ENCODE results near the gene CDH13. TPM values are rescaled to one million over a fixed set of nuclear protein-coding genes. Genes with fewer than 3 reads are reported as not detected.

CDH13 gene
- total and polyA plus RNA-seq, 2 of the 8 experiments (the other 6 are each of a cell fraction or from before 2014, with no cell fraction given) = 2.3 to 2.4 TPM

DNA sequence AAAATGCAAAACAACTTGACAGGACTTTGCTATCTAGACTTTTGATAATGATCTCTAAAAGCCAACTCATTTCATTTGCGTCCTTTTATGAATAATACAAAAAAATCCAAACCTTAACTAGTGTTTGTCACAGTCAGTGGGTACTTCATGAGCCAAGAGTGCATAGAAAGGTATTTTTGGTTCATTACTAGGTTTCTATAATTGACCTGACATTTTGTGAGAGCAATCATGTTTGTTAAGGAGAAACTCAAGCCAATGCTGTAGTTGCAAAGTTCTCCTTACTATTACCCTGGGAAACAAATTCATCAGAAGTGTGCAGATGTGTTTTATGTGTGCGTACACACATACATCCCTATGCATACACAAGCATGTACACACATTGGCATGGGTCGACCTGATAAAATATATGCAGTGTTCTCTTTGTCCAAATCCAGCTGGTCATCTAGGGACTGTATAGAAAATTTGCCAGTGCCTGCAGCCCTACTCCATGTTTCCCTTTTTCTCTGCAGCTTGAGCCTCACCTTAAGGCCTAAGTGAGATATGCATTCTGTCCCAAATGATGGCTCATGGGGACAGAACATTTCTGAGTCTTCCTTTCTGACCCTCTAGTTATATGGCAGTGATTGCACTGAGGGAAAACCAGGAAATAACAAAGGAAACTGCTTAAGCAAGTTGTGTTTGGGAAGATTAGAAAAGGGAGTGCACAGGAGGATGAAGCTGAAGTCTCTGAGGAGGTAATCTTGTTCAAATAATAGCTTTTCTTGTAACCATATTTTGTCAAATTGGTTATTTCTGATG lies 128.1 kb downstream of the CDH13 start:
- FAIRE-seq = no peak
- no peaks in the 10 kb centered on the region for H3K79me2 ChIP-seq (ENCODE audit: control insufficient read depth in 1 of 2, insufficient read depth in 2 of 2, low read length in 2 of 2)
- CTCF ChIA-PET (ENCODE audit: partially characterized antibody) = interaction anchor here (0.6 to 4.0 kb wide), 15 partner anchors 10 to 477 kb away, joined by 3 to 25 read pairs (median 4); no protein-coding TSS in a partner anchor
- TF ChIP-seq RAD21 (IDR thresholded peaks at IDR 0.05 in 1 of 2, conservative IDR thresholded peaks at IDR 0.05 in 1 of 2; ENCODE audit: low read depth in 2 of 2, low read length in 2 of 2) (no peak), TEAD4 (IDR thresholded peaks at IDR 0.05; ENCODE audit: low read depth, low read length) (no peak), SUZ12 (IDR thresholded peaks at IDR 0.05; ENCODE audit: low read length) (no peak), MAFK (IDR thresholded peaks at IDR 0.05; ENCODE audit: low read depth, low read length) (no peak), CREB1 (IDR thresholded peaks at IDR 0.05) (no peak), TCF12 (IDR thresholded peaks at IDR 0.05; ENCODE audit: low read depth, low read length) (no peak), SIN3A (conservative IDR thresholded peaks at IDR 0.05 in 1 of 2, IDR thresholded peaks at IDR 0.05 in 1 of 2; ENCODE audit: low read depth in 1 of 2, low read length in 2 of 2) (no peak), BRCA1 (IDR thresholded peaks at IDR 0.05; ENCODE audit: low read depth, low read length) (no peak), JUND (IDR thresholded peaks at IDR 0.05; ENCODE audit: low read length) (no peak), GTF2F1 (IDR thresholded peaks at IDR 0.05; ENCODE audit: borderline replicate concordance, low read depth, low read length) (no peak), RFX5 (IDR thresholded peaks at IDR 0.05; ENCODE audit: borderline replicate concordance, low read depth, low read length) (no peak), RBBP5 (IDR thresholded peaks at IDR 0.05; ENCODE audit: borderline replicate concordance, low read depth, low read length) (no peak), NRF1 (IDR thresholded peaks at IDR 0.05; ENCODE audit: low read depth, low read length) (no peak)

More for the DNA sequence above, 128.1 kb downstream of the CDH13 start:
- WGBS, 2 experiments (ENCODE audit: extremely low coverage in 1 of 2, insufficient coverage in 1 of 2, insufficient read length in 1 of 2, insufficient replicate concordance in 2 of 2, low coverage in 1 of 2, low lambda C conversion rate in 2 of 2, missing lambda C conversion rate in 1 of 2) = 84% methylated on average over 3 of the region's 3 CpGs; no CpG with 5 or more reads in 1 of the 2 experiments
- Histone ChIP-seq H3K79me1 (ENCODE audit: low read depth, low read length) (no peaks in the 10 kb centered on the region), H2BK15ac (ENCODE audit: low read length) (no peak overlapping the region), H4K8ac (ENCODE audit: extremely low read depth, insufficient read depth, low read length) (no peak overlapping the region), H4K91ac (replicated peaks; ENCODE audit: insufficient read length, low read length) (no peak overlapping the region), H2BK20ac (ENCODE audit: low read length) (no peak overlapping the region), H2BK12ac (ENCODE audit: low read depth, low read length) (no peak overlapping the region), H3K9ac (replicated peaks in 1 of 4; ENCODE audit: extremely low read depth in 1 of 4, low read depth in 3 of 4, low read length in 3 of 4) (no peak overlapping the region; a peak in 1 of 7 replicates), H3K36me3 (ENCODE audit: control insufficient read depth in 2 of 4, insufficient read depth in 4 of 4, low read length in 3 of 4) (no peaks in the 10 kb centered on the region), H2BK120ac (replicated peaks; ENCODE audit: low read depth, low read length) (no peak overlapping the region), H4K20me1 (replicated peaks in 1 of 2; ENCODE audit: control insufficient read depth in 1 of 2, insufficient read depth in 2 of 2, low read length in 2 of 2) (no peaks in the 10 kb centered on the region), H3K9me3 (ENCODE audit: insufficient read depth in 2 of 2, low read depth in 1 of 2, low read length in 1 of 2) (no peaks in the 10 kb centered on the region), H3K23me2 (ENCODE audit: low read depth, low read length) (no peaks in the 10 kb centered on the region), H3K56ac (replicated peaks; ENCODE audit: insufficient read length, low read depth, low read length) (no peak overlapping the region), H4K5ac (ENCODE audit: insufficient read length, low read depth, low read length) (no peak overlapping the region), H3K23ac (ENCODE audit: insufficient read length) (no peak overlapping the region), H3K14ac (ENCODE audit: insufficient read length) (no peak overlapping the region), H2AK5ac (ENCODE audit: low read depth, low read length) (no peak overlapping the region), H3K4me1 (replicated peaks in 1 of 4; ENCODE audit: control insufficient read depth in 3 of 4, insufficient read depth in 4 of 4, low read length in 3 of 4) (peaks cover 0 to 5% (median 2%) of the 10 kb centered on the region in 4 experiments; a peak in 3 of 7 replicates), H3K18ac (ENCODE audit: extremely low read depth, low read length) (no peak overlapping the region), H3K4me3 (ENCODE audit: extremely low read depth in 1 of 4, insufficient read depth in 2 of 4, low read depth in 3 of 4, low read length in 4 of 4) (no peak overlapping the region), H3K4ac (replicated peaks; ENCODE audit: insufficient read length, low read depth, low read length) (no peak overlapping the region), H3K27ac (ENCODE audit: low read depth, low read length) (no peak overlapping the region), H2AFZ (ENCODE audit: low read length) (no peak overlapping the region), H3K4me2 (ENCODE audit: insufficient read depth in 1 of 2, low read depth in 2 of 2, low read length in 2 of 2) (no peak overlapping the region), H3K27me3 (replicated peaks in 1 of 4; ENCODE audit: control insufficient read depth in 3 of 4, extremely low read depth in 1 of 4, insufficient read depth in 3 of 4, low read length in 3 of 4) (no peaks in the 10 kb centered on the region), H2BK5ac (ENCODE audit: low read depth, low read length) (no peak overlapping the region)
- no peak for DNase-seq (ENCODE audit: low read depth in 1 of 2, low spot score in 2 of 2)
- POLR2A ChIA-PET (ENCODE audit: partially characterized antibody) = interaction anchor here (0.9 kb wide), 1 partner anchor 15 kb away, joined by 3 read pairs; no protein-coding TSS in a partner anchor
